ENCODE results near the gene GHRHR. TPM values are rescaled to one million over a fixed set of nuclear protein-coding genes. Genes with fewer than 3 reads are reported as not detected.

Gene GHRHR
- total RNA-seq, 4 donors from 2014 or later, result not detected

GRCh38 chr7:30934225-30934624 is 29.5 kb upstream of the GHRHR start:
- Histone ChIP-seq H3K27ac (no peak overlapping the region), H3K27me3 (no peaks in the 10 kb centered on the region), H3K9me3 (no peaks in the 10 kb centered on the region), H3K36me3 (no peaks in the 10 kb centered on the region), H3K4me3 (no peak overlapping the region), H3K4me1 (no peaks in the 10 kb centered on the region)
- intact Hi-C loops (cut with DNase I; ENCODE audit: low total_unique reads), result no loop called here
- DNase-seq, result no peak
- TF ChIP-seq CTCF (IDR thresholded peaks at IDR 0.05) (no peak), POLR2A (IDR thresholded peaks at IDR 0.05) (no peak)

GRCh38 chr7:30934732-30935568 is 28.8 kb upstream of the GHRHR start:
- TF ChIP-seq CTCF (IDR thresholded peaks at IDR 0.05), result no peak
- no peak for TF ChIP-seq POLR2A (IDR thresholded peaks at IDR 0.05)
- Histone ChIP-seq H3K36me3 (no peaks in the 10 kb centered on the region), H3K9me3 (no peaks in the 10 kb centered on the region), H3K27me3 (no peaks in the 10 kb centered on the region), H3K4me1 (no peaks in the 10 kb centered on the region), H3K4me3 (no peak overlapping the region), H3K27ac (no peak overlapping the region)
- intact Hi-C loops (cut with DNase I; ENCODE audit: low total_unique reads), result no loop called here
- no peak for DNase-seq

- Histone ChIP-seq H3K27me3 (no peaks in the 10 kb centered on the region), H3K27ac (no peak overlapping the region), H3K36me3 (no peaks in the 10 kb centered on the region), H3K4me1 (no peaks in the 10 kb centered on the region), H3K4me3 (no peak overlapping the region), H3K9me3 (no peaks in the 10 kb centered on the region)
- no peak for DNase-seq
- TF ChIP-seq POLR2A (IDR thresholded peaks at IDR 0.05) (no peak), CTCF (IDR thresholded peaks at IDR 0.05) (no peak)
- intact Hi-C loops (cut with DNase I; ENCODE audit: low total_unique reads), result no loop called here
Measured at GRCh38 chr7:30935569-30935877, 28.2 kb upstream of the GHRHR start.

GRCh38 chr7:30936650-30937245 is 27.0 kb upstream of the GHRHR start:
- H3K36me3 ChIP-seq, result no peaks in the 10 kb centered on the region
- no peak overlapping the region for H3K4me3 ChIP-seq
- DNase-seq, result no peak
- no peak overlapping the region for H3K27ac ChIP-seq
- no peak for TF ChIP-seq CTCF (IDR thresholded peaks at IDR 0.05)
- no peak for TF ChIP-seq POLR2A (IDR thresholded peaks at IDR 0.05)
- intact Hi-C loops (cut with DNase I; ENCODE audit: low total_unique reads), result no loop called here
- no peaks in the 10 kb centered on the region for H3K27me3 ChIP-seq
- no peaks in the 10 kb centered on the region for H3K4me1 ChIP-seq
- no peaks in the 10 kb centered on the region for H3K9me3 ChIP-seq

GRCh38 chr7:30937416-30937815 is 26.3 kb upstream of the GHRHR start:
- no peaks in the 10 kb centered on the region for H3K4me1 ChIP-seq
- intact Hi-C loops (cut with DNase I; ENCODE audit: low total_unique reads), result no loop called here
- H3K4me3 ChIP-seq, result no peak overlapping the region
- no peaks in the 10 kb centered on the region for H3K27me3 ChIP-seq
- H3K36me3 ChIP-seq, result no peaks in the 10 kb centered on the region
- TF ChIP-seq POLR2A (IDR thresholded peaks at IDR 0.05) (no peak), CTCF (IDR thresholded peaks at IDR 0.05) (no peak)
- H3K27ac ChIP-seq, result no peak overlapping the region
- no peak for DNase-seq
- no peaks in the 10 kb centered on the region for H3K9me3 ChIP-seq

Data from uterus (tissue), 4 donors.